VCaP (cell line): ENCODE results near the gene SLC23A3.

ENCODE experiments used
- H3K27ac ChIP-seq: fragments of 450-650 bp; 2 replicates; pipeline ENCODE4 v1.5.1; 2017
- CTCF ChIP-seq: fragments of 450-650 bp; conservative IDR thresholded peaks from 2 replicates; pipeline ENCODE4 v1.5.1; 2017; ENCODE audit warnings: mild to moderate bottlenecking, moderate library complexity

Gene SLC23A3

GRCh38 chr2:219199470-219200211 lies 29.8 kb upstream of the SLC23A3 start:
- no peak overlapping the region for H3K27ac ChIP-seq
- TF ChIP-seq CTCF = no peak

GRCh38 chr2:219198974-219199373 lies 29.1 kb upstream of the SLC23A3 start:
- TF ChIP-seq CTCF = no peak

GRCh38 chr2:219197388-219197787 lies 27.6 kb upstream of the SLC23A3 start:
- no peak for TF ChIP-seq CTCF
- H3K27ac ChIP-seq = no peak overlapping the region

More at GRCh38 chr2:219198974-219199373, 29.1 kb upstream of the SLC23A3 start:
- no peak overlapping the region for H3K27ac ChIP-seq

- no peak overlapping the region for H3K27ac ChIP-seq
- no peak for TF ChIP-seq CTCF
These were observed 17.1 kb upstream of the SLC23A3 start for GRCh38 chr2:219186754-219187456.

- no peak overlapping the region for H3K27ac ChIP-seq
- TF ChIP-seq CTCF = no peak
These were observed 14.3 kb upstream of the SLC23A3 start for GRCh38 chr2:219184121-219184520.

GRCh38 chr2:219183151-219183772 lies 13.4 kb upstream of the SLC23A3 start:
- no peak overlapping the region for H3K27ac ChIP-seq
- TF ChIP-seq CTCF = no peak
